B cell (primary cell): Measurements from ENCODE around the gene SEC24C. TPM values are rescaled to one million over a fixed set of nuclear protein-coding genes. Genes with fewer than 3 reads are reported as not detected.

Experiments used
- ATAC-seq: fragments of 200-7000 bp; cut with Tn5 transposase; one replicate; pipeline ENCODE4 v1.10.0; 2021; ENCODE audit warnings: low read depth, mild to moderate bottlenecking, moderate number of reproducible peaks, moderate library complexity
- CTCF ChIA-PET: fragments of 350-600 bp; sonication (Branson Sonifier 250); formaldehyde crosslinking; loops from one replicate; lab custom pipeline; 2021; ENCODE audit warnings: antibody characterized with exemption, inconsistent platforms; lab: Charles Lee
- POLR2A ChIA-PET: fragments of 350-600 bp; sonication (Branson Sonifier 250); formaldehyde crosslinking; loops from one replicate; lab custom pipeline; 2021; ENCODE audit warnings: antibody characterized with exemption; lab: Charles Lee
- DNase-seq: peaks from one replicate; pipeline ENCODE4 v3.0.0; 2013
- H2AFZ ChIP-seq: 2 replicates; pipeline ENCODE4 v1.6.1; 2012; ENCODE audit warnings: mild to moderate bottlenecking, low read depth, low read length; ENCODE audit not compliant: insufficient read depth, poor library complexity, severe bottlenecking
- H3K27ac ChIP-seq, 2 donors: 1 replicate in 1 of 2; 2 replicates in 1 of 2; pipeline ENCODE4 v1.5.1; 2012 to 2013; ENCODE audit warnings: low read length in 2 of 2, mild to moderate bottlenecking in 2 of 2, moderate library complexity in 1 of 2
- H3K27me3 ChIP-seq, 4 experiments: fragments of 200-600 bp in 1 of 4; sonication (generic) in 1 of 4; replicated peaks in 1 of 4; 1 replicate in 2 of 4; 2 replicates in 2 of 4; pipeline versions ENCODE4 v1.6.1 to v1.7.0; 2013 to 2016; ENCODE audit warnings: low read length in 3 of 4, mild to moderate bottlenecking in 2 of 4, mixed read lengths in 1 of 4, moderate library complexity in 1 of 4; ENCODE audit not compliant: insufficient read depth in 4 of 4, control insufficient read depth in 3 of 4; ENCODE audit errors: control extremely low read depth in 1 of 4
- H3K36me3 ChIP-seq, 2 experiments: replicated peaks in 1 of 2; 1 replicate in 1 of 2; 2 replicates in 1 of 2; pipeline versions ENCODE4 v1.6.1 to v1.7.1; 2013; ENCODE audit warnings: low read length in 1 of 2; ENCODE audit not compliant: insufficient read depth in 2 of 2, control insufficient read depth in 1 of 2; ENCODE audit errors: control extremely low read depth in 1 of 2, extremely low read depth in 1 of 2
- H3K4me1 ChIP-seq, 2 donors: fragments of 200-600 bp in 1 of 2; sonication (generic) in 1 of 2; 1 replicate in 1 of 2; 2 replicates in 1 of 2; pipeline versions ENCODE4 v1.5.1 to v1.6.1; 2013 to 2017; ENCODE audit warnings: low read length in 2 of 2; ENCODE audit not compliant: control insufficient read depth in 2 of 2, insufficient read depth in 2 of 2
- H3K4me2 ChIP-seq: replicated peaks from 2 replicates; pipeline ENCODE3; 2012; ENCODE audit warnings: mild to moderate bottlenecking, low read depth, low read length; ENCODE audit not compliant: poor library complexity, severe bottlenecking
- H3K4me3 ChIP-seq, 5 experiments: fragments of 200-600 bp in 1 of 5; sonication (generic) in 1 of 5; 1 replicate in 3 of 5; 2 replicates in 2 of 5; pipeline versions ENCODE4 v1.5.1 to v1.7.0; 2011 to 2016; ENCODE audit warnings: low read length in 4 of 5, mild to moderate bottlenecking in 4 of 5, low read depth in 2 of 5, control low read depth in 1 of 5, moderate library complexity in 1 of 5; ENCODE audit not compliant: insufficient read depth in 1 of 5; ENCODE audit errors: control extremely low read depth in 1 of 5, extremely low read depth in 1 of 5
- H3K79me2 ChIP-seq: fragments of 200-600 bp; sonication (generic); one replicate; pipeline ENCODE4 v1.6.0; 2016; ENCODE audit warnings: low read length; ENCODE audit not compliant: control insufficient read depth, insufficient read depth
- H3K9ac ChIP-seq: fragments of 200-600 bp; sonication (generic); 2 replicates; pipeline ENCODE4 v1.6.1; 2017; ENCODE audit warnings: mild to moderate bottlenecking, low read length, moderate library complexity
- H3K9me3 ChIP-seq, 3 donors: one replicate each; pipeline versions ENCODE4 v1.6.1 to v1.7.1; 2013; ENCODE audit warnings: low read length in 2 of 3; ENCODE audit not compliant: control insufficient read depth in 2 of 3, insufficient read depth in 1 of 3; ENCODE audit errors: control extremely low read depth in 1 of 3
- H4K20me1 ChIP-seq: 2 replicates; pipeline ENCODE4 v1.6.0; 2012; ENCODE audit warnings: mild to moderate bottlenecking, low read length; ENCODE audit not compliant: insufficient read depth, control insufficient read depth, poor library complexity, severe bottlenecking
- H3K27ac Mint-ChIP-seq: one replicate; pipeline ENCODE4 v1.8.0; 2021; ENCODE audit warnings: mixed read lengths
- H3K27me3 Mint-ChIP-seq: one replicate; pipeline ENCODE4 v1.8.0; 2021; ENCODE audit warnings: mixed read lengths
- H3K4me1 Mint-ChIP-seq: one replicate; pipeline ENCODE4 v1.8.0; 2021; ENCODE audit warnings: mixed read lengths
- H3K4me3 Mint-ChIP-seq: one replicate; pipeline ENCODE4 v1.8.0; 2021; ENCODE audit warnings: mixed read lengths
- H3K9me3 Mint-ChIP-seq: one replicate; pipeline ENCODE4 v1.8.0; 2022; ENCODE audit warnings: mixed read lengths; ENCODE audit not compliant: insufficient read depth
- CTCF ChIP-seq: fragments of 200-600 bp; IDR thresholded peaks from one replicate; pipeline ENCODE4 v1.8.0; 2022; ENCODE audit warnings: antibody characterized with exemption, mild to moderate bottlenecking
- EZH2 ChIP-seq: IDR thresholded peaks from 2 replicates; pipeline ENCODE4 v1.6.1; 2012; ENCODE audit warnings: borderline replicate concordance, low read depth, mild to moderate bottlenecking, moderate library complexity, low read length; ENCODE audit not compliant: insufficient read depth, poor library complexity, severe bottlenecking
- WGBS: methylation state at CpG from one replicate; pipeline ENCODE4 v1.1.5; 2013; ENCODE audit warnings: missing lambda C conversion rate; ENCODE audit not compliant: insufficient coverage; 5-methylcytosine and 5-hydroxymethylcytosine counted together
- intact Hi-C: fragments of 100-400 bp; cut with micrococcal nuclease; formaldehyde crosslinking; loops from one replicate; pipeline ENCODE4 v1.10.0; 2022
- polyA plus RNA-seq: library from polyadenylated mRNA; depleted of rRNA; stranded (reverse); fragments of >200 nt; gene quantifications from 2 replicates; pipeline ENCODE4 v1.2.3, GENCODE V29; 2012
- total RNA-seq, 2 donors: library from RNA; stranded (reverse); fragments of 120-200 nt in 1 of 2; gene quantifications; 1 replicate in 1 of 2; 2 replicates in 1 of 2; pipeline versions ENCODE4 v1.2.3 to v1.2.4, GENCODE V29; 2013 to 2022

The SEC24C gene
- total and polyA plus RNA-seq, 2 donors (not counting 1 experiment from before 2014, with no cell fraction given), result 60.2 to 78.7 TPM

GRCh38 chr10:73788864-73789658, 44.9 kb downstream of the SEC24C start:
- WGBS, result 94% methylated on average over 16 of the region's 17 CpGs
- intact Hi-C loops, result loop anchor here (5.0 kb wide), 1 partner anchor 292 kb away; the partner anchor contains the start of gene PPP3CB
- H4K20me1 ChIP-seq, result peaks cover 22% of the 10 kb centered on the region
- H3K27me3 Mint-ChIP-seq, result no peaks in the 10 kb centered on the region
- peaks cover 2 to 52% of the 10 kb centered on the region in 2 experiments for H3K36me3 ChIP-seq
- ChIA-PET POLR2A (interaction anchor here (0.6 kb wide), 1 partner anchor 12 kb away, joined by 4 read pairs; no protein-coding TSS in a partner anchor), CTCF (no interaction called here)
- TF ChIP-seq EZH2 (no peak), CTCF (no peak)
- H3K4me2 ChIP-seq, result no peak overlapping the region
- H3K4me3 ChIP-seq, result no peak overlapping the region
- ATAC-seq (no peak), DNase-seq (no peak)
- H3K4me1 Mint-ChIP-seq, result peaks cover 21% of the 10 kb centered on the region
- H2AFZ ChIP-seq, result no peak overlapping the region
- peaks cover 12 to 20% of the 10 kb centered on the region in 2 donors for H3K4me1 ChIP-seq
- no peak overlapping the region for H3K27ac ChIP-seq
- peaks cover 73% of the 10 kb centered on the region for H3K79me2 ChIP-seq
- no peak overlapping the region for H3K4me3 Mint-ChIP-seq
- no peaks in the 10 kb centered on the region for H3K27me3 ChIP-seq
- no peak overlapping the region for H3K27ac Mint-ChIP-seq
- no peaks in the 10 kb centered on the region for H3K9me3 ChIP-seq
- no peak overlapping the region for H3K9ac ChIP-seq
- no peaks in the 10 kb centered on the region for H3K9me3 Mint-ChIP-seq

- H3K4me3 ChIP-seq, result no peak overlapping the region
- no peak overlapping the region for H3K27ac Mint-ChIP-seq
- no peak overlapping the region for H3K9ac ChIP-seq
- H3K36me3 ChIP-seq, result peaks cover 2 to 58% of the 10 kb centered on the region in 2 experiments
- H3K9me3 ChIP-seq, result no peaks in the 10 kb centered on the region
- no peaks in the 10 kb centered on the region for H3K27me3 ChIP-seq
- no peak for ATAC-seq
- WGBS, result 91% methylated on average over 6 of the region's 10 CpGs
- H3K4me3 Mint-ChIP-seq, result no peak overlapping the region
- no peaks in the 10 kb centered on the region for H3K27me3 Mint-ChIP-seq
- no peak overlapping the region for H2AFZ ChIP-seq
- TF ChIP-seq CTCF (no peak), EZH2 (no peak)
- H3K9me3 Mint-ChIP-seq, result no peaks in the 10 kb centered on the region
- H3K79me2 ChIP-seq, result peaks cover 70% of the 10 kb centered on the region
- H3K4me2 ChIP-seq, result no peak overlapping the region
- H4K20me1 ChIP-seq, result peaks cover 22% of the 10 kb centered on the region
- intact Hi-C loops, result loop anchor here (5.0 kb wide), 1 partner anchor 292 kb away; the partner anchor contains the start of gene PPP3CB
- peaks cover 21% of the 10 kb centered on the region for H3K4me1 Mint-ChIP-seq
- POLR2A ChIA-PET, result interaction anchor here (0.6 kb wide), 1 partner anchor 12 kb away, joined by 4 read pairs; no protein-coding TSS in a partner anchor
- H3K27ac ChIP-seq, result no peak overlapping the region
- peaks cover 11 to 20% of the 10 kb centered on the region in 2 donors for H3K4me1 ChIP-seq
- DNase-seq, result no peak
- CTCF ChIA-PET, result no interaction called here
Observed at GRCh38 chr10:73789659-73790055, 45.5 kb downstream of the SEC24C start.
